NCI-H345 treated with DMSO at 0.1 percent for 48 hours (cell line): ENCODE measurements around the gene EFCC1.
A peak's percentile ranks its signal among the peaks of the same experiment; 100 is the strongest.

ENCODE experiments used
- DNase-seq: peaks from one replicate; lab custom pipeline; 2025; ENCODE audit not compliant: unreplicated experiment; lab: John Stamatoyannopoulos, UW

EFCC1 gene

GRCh38 chr3:129030611-129031010, 29.5 kb downstream of the EFCC1 start:
- DNase-seq: no peak

- no peak for DNase-seq
These were observed 30.5 kb downstream of the EFCC1 start for GRCh38 chr3:129031476-129032215.

- DNase-seq: no peak
These were observed 31.6 kb downstream of the EFCC1 start for GRCh38 chr3:129032716-129033115.

GRCh38 chr3:129033151-129033550, 32.0 kb downstream of the EFCC1 start:
- no peak for DNase-seq

- no peak for DNase-seq
These were observed 32.7 kb downstream of the EFCC1 start for GRCh38 chr3:129033633-129034321.

- no peak for DNase-seq
These were observed 33.5 kb downstream of the EFCC1 start for GRCh38 chr3:129034642-129035041.

- DNase-seq: no peak
These were observed 34.5 kb downstream of the EFCC1 start for GRCh38 chr3:129035360-129036221.

- no peak for DNase-seq
These were observed 35.4 kb downstream of the EFCC1 start for GRCh38 chr3:129036222-129037092.

- no peak for DNase-seq
These were observed 36.0 kb downstream of the EFCC1 start for GRCh38 chr3:129037093-129037419.

- DNase-seq: no peak
These were observed 37.2 kb downstream of the EFCC1 start for GRCh38 chr3:129038121-129038855.

GRCh38 chr3:129039271-129040038, 38.4 kb downstream of the EFCC1 start:
- DNase-seq: peak; percentile 58

GRCh38 chr3:129040039-129040336, 38.9 kb downstream of the EFCC1 start:
- DNase-seq: no peak

GRCh38 chr3:129040579-129041300, 39.6 kb downstream of the EFCC1 start:
- DNase-seq: no peak

- no peak for DNase-seq
These were observed 44.6 kb downstream of the EFCC1 start for GRCh38 chr3:129045675-129046036.

GRCh38 chr3:129046037-129046731, 45.1 kb downstream of the EFCC1 start:
- no peak for DNase-seq

- no peak for DNase-seq
These were observed 45.8 kb downstream of the EFCC1 start for GRCh38 chr3:129046732-129047552.

GRCh38 chr3:129047553-129047839, 46.4 kb downstream of the EFCC1 start:
- no peak for DNase-seq
